ENCODE measurements around the gene ANKS3.
A peak's percentile ranks its signal among the peaks of the same experiment; 100 is the strongest.

ANKS3 gene

GRCh38 chr16:4696905-4697847 is 36.9 kb downstream of the ANKS3 start:
- no peak for DNase-seq (ENCODE audit: low read depth in 2 of 2)

GRCh38 chr16:4696172-4696904 is 37.7 kb downstream of the ANKS3 start:
- no peak for DNase-seq (ENCODE audit: low read depth in 2 of 2)

- DNase-seq (ENCODE audit: low read depth in 2 of 2) = no peak
These were observed 38.4 kb downstream of the ANKS3 start for GRCh38 chr16:4695473-4696171.

- no peak for DNase-seq (ENCODE audit: low read depth in 2 of 2)
These were observed 39.2 kb downstream of the ANKS3 start for GRCh38 chr16:4694642-4695451.

GRCh38 chr16:4693956-4694641 is 40.0 kb downstream of the ANKS3 start:
- peak in 1 of 2 donors; percentile 19 for DNase-seq (ENCODE audit: low read depth in 2 of 2)

- DNase-seq (ENCODE audit: low read depth in 2 of 2) = peak; percentile 95 to 96
These were observed 40.6 kb downstream of the ANKS3 start, which contains the start of gene NUDT16L1 for GRCh38 chr16:4693296-4693955. Gene NUDT16L1 (plus strand): TSS chr16:4693562. CDS start chr16:4693727, 165 bp downstream.

- no peak for DNase-seq (ENCODE audit: low read depth in 2 of 2)
These were observed 41.4 kb downstream of the ANKS3 start for GRCh38 chr16:4692460-4693295.

GRCh38 chr16:4691666-4692412 is 42.2 kb downstream of the ANKS3 start:
- no peak for DNase-seq (ENCODE audit: low read depth in 2 of 2)

- no peak for DNase-seq (ENCODE audit: low read depth in 2 of 2)
These were observed 43.0 kb downstream of the ANKS3 start for GRCh38 chr16:4690946-4691665.

- DNase-seq (ENCODE audit: low read depth in 2 of 2) = no peak
These were observed 44.0 kb downstream of the ANKS3 start for GRCh38 chr16:4689864-4690704.

GRCh38 chr16:4689091-4689671 is 44.9 kb downstream of the ANKS3 start:
- no peak for DNase-seq (ENCODE audit: low read depth in 2 of 2)

- no peak for DNase-seq (ENCODE audit: low read depth in 2 of 2)
These were observed 45.4 kb downstream of the ANKS3 start for GRCh38 chr16:4688674-4689045.

- no peak for DNase-seq (ENCODE audit: low read depth in 2 of 2)
These were observed 46.0 kb downstream of the ANKS3 start for GRCh38 chr16:4687946-4688673.

- no peak for DNase-seq (ENCODE audit: low read depth in 2 of 2)
These were observed 46.7 kb downstream of the ANKS3 start for GRCh38 chr16:4687416-4687815.

- DNase-seq (ENCODE audit: low read depth in 2 of 2) = no peak
These were observed 47.4 kb downstream of the ANKS3 start for GRCh38 chr16:4686497-4687210.

Data from stimulated activated CD8-positive, alpha-beta memory T cell treated with anti-CD3 and anti-CD28 coated beads, Interleukin-2, amount 100 ng/mL, for 1 hour (primary cell).